Activated CD8-positive, alpha-beta memory T cell treated with anti-CD3 and anti-CD28 coated beads for 24 hours (primary cell): ENCODE data around the gene ABHD17A.
A peak's percentile ranks its signal among the peaks of the same experiment; 100 is the strongest.

Source experiments
- DNase-seq: peaks from one replicate; pipeline ENCODE4 v3.0.0-alpha.2; 2020

ABHD17A gene

GRCh38 chr19:1885398-1886119 lies at the start of gene ABHD17A:
Gene ABHD17A, minus strand, starts transcription at chr19:1885496. Its CDS starts 3,930 bp downstream, at chr19:1881566.
- DNase-seq = peak; percentile 99

DNA sequence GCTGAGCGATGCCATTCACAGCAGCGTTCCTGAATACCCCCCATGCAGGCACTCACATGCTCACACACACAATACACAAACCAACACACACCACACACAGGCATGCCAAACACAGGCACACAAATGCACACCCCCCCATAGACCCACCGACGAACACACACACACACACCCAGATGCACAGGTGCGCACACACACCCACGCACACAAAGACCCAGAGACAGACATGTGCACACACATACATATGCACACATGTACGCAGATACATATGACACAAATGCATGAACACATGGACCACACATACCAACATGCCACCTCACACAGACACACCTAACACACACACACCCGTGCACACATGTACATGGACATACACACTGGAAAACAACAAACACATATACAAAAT lies 48.6 kb upstream of the ABHD17A start:
- DNase-seq = no peak

- DNase-seq = no peak
Observed at GRCh38 chr19:1933244-1933643, 47.9 kb upstream of the ABHD17A start.

DNA sequence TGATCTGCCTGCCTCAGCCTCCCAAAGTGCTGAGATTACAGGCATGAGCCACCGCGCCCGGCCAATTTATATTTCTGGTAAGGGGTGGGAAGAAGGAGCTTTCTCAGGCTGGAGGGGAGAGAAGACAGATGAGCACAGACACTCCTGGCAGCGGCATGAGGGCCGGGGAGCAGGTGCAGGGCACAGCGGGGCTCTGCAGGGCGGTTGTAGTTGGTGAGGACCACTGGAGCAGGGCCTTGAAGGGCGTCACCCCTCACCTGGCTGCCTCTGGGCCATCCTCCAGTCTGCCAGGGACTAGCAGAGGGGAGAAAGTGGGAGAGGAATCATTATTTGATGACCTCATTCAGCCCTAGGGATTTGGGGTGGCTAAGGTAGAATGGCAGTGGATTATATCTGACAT lies 47.1 kb upstream of the ABHD17A start:
- DNase-seq = no peak

- no peak for DNase-seq
Observed at GRCh38 chr19:1931445-1931844, 46.1 kb upstream of the ABHD17A start.

- peak; percentile 95 for DNase-seq
Observed at GRCh38 chr19:1929021-1929742, 43.9 kb upstream of the ABHD17A start.

DNA sequence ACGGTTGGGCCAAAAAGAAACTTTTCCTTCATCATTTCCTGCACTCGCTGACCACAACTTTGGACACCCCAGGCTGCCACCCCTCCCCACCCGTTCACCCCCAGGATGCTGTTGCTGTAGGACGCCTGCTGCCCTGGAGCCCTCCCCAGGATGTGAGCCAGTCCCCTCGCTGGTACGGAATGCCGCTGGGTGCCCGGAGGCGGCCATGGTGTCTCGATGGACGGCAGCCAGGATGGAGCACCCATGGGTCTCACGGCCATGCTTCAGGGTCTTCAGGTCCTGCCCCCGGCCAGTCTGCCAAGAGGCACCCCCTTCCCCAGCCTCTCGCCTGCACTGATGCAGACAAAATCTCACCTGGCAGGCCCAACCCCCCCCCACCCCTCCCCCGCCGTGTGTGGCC lies 40.2 kb upstream of the ABHD17A start:
- DNase-seq = no peak

GRCh38 chr19:1924320-1924961 lies 39.1 kb upstream of the ABHD17A start:
- DNase-seq = no peak

DNA sequence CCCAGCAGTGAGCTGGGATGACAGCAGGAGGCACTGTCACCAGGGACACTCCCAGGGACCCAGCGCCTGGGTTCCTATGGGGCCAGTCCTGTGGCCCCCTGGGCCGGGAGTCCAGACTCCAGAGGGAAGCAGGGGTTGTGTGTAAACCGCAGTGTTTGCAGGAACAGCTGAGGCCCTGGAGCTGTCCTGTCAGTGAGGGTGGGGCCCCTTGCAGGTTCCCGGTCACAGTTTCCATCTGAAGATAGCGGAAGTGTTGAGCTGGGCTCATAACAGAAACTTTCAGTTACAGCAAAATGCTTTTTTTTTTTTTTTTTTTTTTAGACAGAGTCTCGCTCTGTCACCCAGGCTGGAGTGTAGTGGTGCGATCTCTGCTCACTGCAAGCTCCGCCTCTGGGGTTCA lies 38.0 kb upstream of the ABHD17A start:
- no peak for DNase-seq

DNA sequence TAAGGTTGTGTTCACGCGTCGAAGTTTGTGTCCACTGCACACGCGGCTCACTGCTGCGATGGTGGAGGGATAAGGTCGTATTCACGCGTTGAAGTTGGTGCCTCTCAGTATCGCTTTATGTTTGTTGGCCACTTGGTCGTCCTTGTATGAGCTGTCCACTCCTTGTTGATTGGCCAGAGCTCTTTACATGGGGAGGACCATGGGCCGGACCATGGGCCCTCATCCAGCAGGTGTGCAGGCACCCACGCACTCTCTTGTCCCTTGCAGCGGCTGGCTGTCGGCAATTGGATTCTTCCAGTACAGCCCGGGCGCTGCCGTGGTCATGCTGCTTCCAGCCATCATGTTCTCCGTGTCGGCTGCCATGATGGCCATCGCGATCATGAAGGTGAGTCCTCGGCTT lies 37.5 kb upstream of the ABHD17A start:
- no peak for DNase-seq

GRCh38 chr19:1921825-1922224 lies 36.5 kb upstream of the ABHD17A start:
- DNase-seq = no peak

- no peak for DNase-seq
Observed at GRCh38 chr19:1921326-1921725, 36.0 kb upstream of the ABHD17A start.

- no peak for DNase-seq
Observed at GRCh38 chr19:1920644-1921043, 35.3 kb upstream of the ABHD17A start.

DNA sequence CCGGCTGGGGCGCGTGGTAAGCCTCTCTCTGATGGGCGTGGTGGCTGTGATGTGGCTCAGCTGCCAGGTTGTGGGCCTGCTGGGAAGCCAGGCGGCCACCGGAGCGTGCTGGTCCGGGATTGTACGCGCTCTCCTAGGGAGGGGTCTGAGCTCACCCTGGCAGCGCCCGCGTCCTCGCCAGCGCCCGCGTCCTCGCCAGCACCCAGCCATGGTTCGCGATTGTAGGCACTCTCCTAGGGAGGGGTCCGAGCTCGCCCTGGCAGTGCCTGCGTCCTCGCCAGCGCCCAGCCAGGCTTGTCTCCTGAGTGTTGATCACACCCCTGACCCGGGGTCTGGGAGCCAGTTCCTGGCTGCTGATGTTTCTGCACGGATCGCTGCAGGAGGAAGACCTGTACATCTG lies 33.7 kb upstream of the ABHD17A start:
- DNase-seq = no peak

DNA sequence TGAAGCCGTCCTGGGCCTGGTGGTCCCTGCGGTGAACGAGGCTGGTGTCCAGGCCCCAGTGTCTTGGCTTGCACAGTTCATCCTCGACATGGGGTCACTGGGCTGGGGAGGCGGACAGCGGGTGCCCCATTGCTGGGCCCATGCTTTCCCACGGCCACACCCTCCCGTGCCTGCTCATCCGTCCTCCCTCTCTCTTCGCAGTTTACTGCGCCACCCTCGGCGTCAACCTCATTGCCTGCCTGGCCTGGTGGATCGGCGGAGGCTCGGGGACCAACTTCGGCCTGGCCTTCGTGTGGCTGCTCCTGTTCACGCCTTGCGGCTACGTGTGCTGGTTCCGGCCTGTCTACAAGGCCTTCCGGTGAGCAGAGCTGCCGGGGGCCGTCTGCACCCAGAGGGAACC lies 32.6 kb upstream of the ABHD17A start:
- DNase-seq = no peak

- no peak for DNase-seq
Observed at GRCh38 chr19:1917146-1917545, 31.9 kb upstream of the ABHD17A start.

GRCh38 chr19:1914826-1915341 lies 29.6 kb upstream of the ABHD17A start:
- no peak for DNase-seq

DNA sequence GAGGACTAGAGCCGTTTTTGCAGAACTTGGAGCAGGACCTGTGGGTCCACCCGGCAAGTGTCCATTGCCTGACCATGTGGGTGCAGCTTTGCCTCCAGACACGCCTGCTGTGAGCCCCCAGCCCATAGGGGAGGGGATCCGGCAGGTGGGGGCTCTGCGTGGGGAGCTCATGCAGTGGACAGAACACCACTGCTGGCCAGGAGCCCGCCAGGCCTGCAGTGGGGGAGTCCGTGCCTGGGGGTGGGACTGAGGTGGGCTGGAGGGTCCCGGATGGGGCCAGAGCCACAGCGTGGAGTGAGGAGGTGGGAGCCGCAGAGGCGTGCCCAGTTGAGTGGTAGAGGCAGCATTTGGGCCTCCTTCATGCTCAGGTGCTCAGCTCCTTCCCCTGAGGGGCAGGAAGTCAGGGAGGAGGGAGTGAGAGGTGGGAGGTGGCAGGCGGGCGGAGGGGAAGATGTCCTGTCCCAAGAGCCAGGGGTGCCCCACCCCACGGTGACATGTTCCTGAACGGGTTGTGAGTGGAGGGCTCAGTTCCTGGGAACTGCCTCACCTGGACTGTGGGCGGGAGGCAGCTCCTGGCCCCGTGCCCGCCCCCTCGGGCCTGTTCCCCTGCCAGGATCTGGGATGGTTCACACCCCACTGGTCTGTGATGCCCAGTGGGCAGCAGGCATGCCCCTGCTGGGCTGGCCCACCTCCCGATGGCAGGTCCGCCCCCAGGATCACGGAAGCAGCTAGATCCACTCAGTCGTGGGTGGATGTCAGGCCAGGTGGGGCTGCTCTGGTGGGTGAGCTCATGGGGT lies 28.7 kb upstream of the ABHD17A start:
- no peak for DNase-seq

GRCh38 chr19:1912760-1913505 lies 27.6 kb upstream of the ABHD17A start:
- no peak for DNase-seq

GRCh38 chr19:1911995-1912394 lies 26.7 kb upstream of the ABHD17A start:
- DNase-seq = no peak

DNA sequence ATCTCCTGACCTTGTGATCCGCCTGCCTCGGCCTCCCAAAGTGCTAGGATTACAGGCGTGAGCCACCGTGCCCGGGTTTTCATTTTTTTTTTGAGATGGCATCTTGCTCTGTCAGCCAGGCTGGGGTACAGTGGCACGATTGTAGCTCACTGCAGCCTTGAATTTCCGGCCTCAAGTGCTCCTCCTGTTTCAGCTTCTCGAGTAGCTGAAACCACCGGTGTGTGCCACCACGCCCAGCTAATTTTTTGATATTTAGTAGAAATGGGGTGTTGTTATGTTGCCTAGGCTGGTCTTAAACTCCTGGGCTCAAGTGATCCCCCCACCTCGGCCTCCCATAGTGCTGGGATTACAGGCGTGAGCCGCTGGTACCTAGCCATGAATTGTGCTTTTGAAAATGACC lies 25.8 kb upstream of the ABHD17A start:
- DNase-seq = peak; percentile 67

- DNase-seq = no peak
Observed at GRCh38 chr19:1910177-1910576, 24.9 kb upstream of the ABHD17A start.
